CD4-positive, alpha-beta T cell (primary cell): Measurements from ENCODE around the gene SMCR8. TPM values are rescaled to one million over a fixed set of nuclear protein-coding genes. Genes with fewer than 3 reads are reported as not detected.

Experiments
- ATAC-seq: fragments of 200-7000 bp; cut with Tn5 transposase; one replicate; pipeline ENCODE4 v1.10.0; 2022; ENCODE audit warnings: mild to moderate bottlenecking; ENCODE audit not compliant: poor library complexity
- CTCF ChIA-PET: fragments of 350-600 bp; sonication (Branson Sonifier 250); formaldehyde crosslinking; loops from one replicate; lab custom pipeline; 2021; ENCODE audit warnings: antibody characterized with exemption, inconsistent platforms; lab: Charles Lee
- POLR2A ChIA-PET: fragments of 350-600 bp; sonication (Branson Sonifier 250); formaldehyde crosslinking; loops from one replicate; lab custom pipeline; 2021; ENCODE audit warnings: antibody characterized with exemption, inconsistent platforms; lab: Charles Lee
- DNase-seq, 14 experiments: peaks; one replicate each; pipeline ENCODE4 v3.0.0-alpha.2; 2013 to 2020; ENCODE audit warnings: mixed read lengths in 2 of 14
- H3K27ac ChIP-seq, 2 donors: one replicate each; pipeline versions ENCODE4 v1.5.1 to v1.7.0; 2013; ENCODE audit warnings: low read length in 2 of 2, low read depth in 1 of 2, mild to moderate bottlenecking in 1 of 2
- H3K27me3 ChIP-seq, 2 experiments: 1 replicate in 1 of 2; 2 replicates in 1 of 2; pipeline versions ENCODE4 v1.6.1 to v1.7.0; 2013; ENCODE audit warnings: low read length in 2 of 2, control low read depth in 1 of 2, mild to moderate bottlenecking in 1 of 2, moderate library complexity in 1 of 2; ENCODE audit not compliant: insufficient read depth in 2 of 2, control insufficient read depth in 1 of 2
- H3K36me3 ChIP-seq: one replicate; pipeline ENCODE4 v1.6.1; 2013; ENCODE audit warnings: low read length, control low read depth; ENCODE audit not compliant: insufficient read depth
- H3K4me1 ChIP-seq: one replicate; pipeline ENCODE4 v1.6.1; 2013; ENCODE audit warnings: low read length, control low read depth; ENCODE audit not compliant: insufficient read depth
- H3K4me3 ChIP-seq: one replicate; pipeline ENCODE4 v1.5.1; 2013; ENCODE audit warnings: mild to moderate bottlenecking, low read length, moderate library complexity
- H3K9me3 ChIP-seq, 2 experiments: 1 replicate in 1 of 2; 2 replicates in 1 of 2; pipeline versions ENCODE4 v1.6.1 to v1.7.0; 2013; ENCODE audit warnings: low read length in 2 of 2, mild to moderate bottlenecking in 2 of 2, control low read depth in 1 of 2, moderate library complexity in 1 of 2; ENCODE audit not compliant: control insufficient read depth in 1 of 2, insufficient read depth in 1 of 2
- H3K27ac Mint-ChIP-seq: one replicate; pipeline ENCODE4 v1.8.0; 2020; ENCODE audit warnings: mixed read lengths
- H3K27me3 Mint-ChIP-seq: one replicate; pipeline ENCODE4 v1.8.0; 2021; ENCODE audit warnings: mixed read lengths
- H3K36me3 Mint-ChIP-seq: one replicate; pipeline ENCODE4 v1.8.0; 2021; ENCODE audit warnings: low read depth, mixed read lengths
- H3K4me1 Mint-ChIP-seq: one replicate; pipeline ENCODE4 v1.8.0; 2021; ENCODE audit warnings: low read depth, mixed read lengths
- H3K4me3 Mint-ChIP-seq: one replicate; pipeline ENCODE4 v1.8.0; 2020; ENCODE audit warnings: mild to moderate bottlenecking, mixed read lengths
- H3K9me3 Mint-ChIP-seq: one replicate; pipeline ENCODE4 v1.8.0; 2020; ENCODE audit warnings: mixed read lengths
- CTCF ChIP-seq: fragments of 200-600 bp; IDR thresholded peaks from one replicate; pipeline ENCODE4 v1.8.0; 2022; ENCODE audit warnings: antibody characterized with exemption, mild to moderate bottlenecking
- intact Hi-C, 2 experiments: fragments of 100-400 bp; cut with DNase I in 1 of 2; cut with micrococcal nuclease in 1 of 2; formaldehyde crosslinking; loops; one replicate each; pipeline versions ENCODE4 v1.15.1 to v1.9.0; 2023 to 2025; cut with DNase I, micrococcal nuclease
- total RNA-seq, 174 experiments: library from RNA in 2 of 174; stranded (reverse) in 2 of 174; gene quantifications; one replicate each; pipeline ENCODE4 v1.2.3 and lab custom pipeline; 2021 to 2026

SMCR8 gene
- total RNA-seq, 2 experiments from 2014 or later: 52.2 to 54.5 TPM

- no peaks in the 10 kb centered on the region for H3K27me3 ChIP-seq
- no peaks in the 10 kb centered on the region for H3K9me3 ChIP-seq
- H3K4me3 ChIP-seq: peak overlapping the region; percentile 86
- ChIA-PET POLR2A (interaction anchor here (0.7 to 1.4 kb wide), 8 partner anchors 49 to 342 kb away, joined by 3 to 14 read pairs (median 3); partner anchors contain the start of genes ALKBH5, DRC3, DRG2 and LLGL1), CTCF (interaction anchor here (0.7 kb wide), 1 partner anchor 1487 kb away, joined by 3 read pairs; no protein-coding TSS in a partner anchor)
- ATAC-seq (peak; percentile 1), DNase-seq (peak in 2 of 14 experiments; percentile 4 to 7)
- intact Hi-C loops: loop anchor here (2.0 to 10.0 kb wide), 3 partner anchors 227 to 721 kb away; partner anchors contain the start of genes DRC3 (in 1 of the 2), DRG2 (in 1 of the 2) and TOM1L2 (in 1 of the 2)
- TF ChIP-seq CTCF: no peak
- H3K27ac ChIP-seq: peak overlapping the region; percentile 96 to 98
- peaks cover 31% of the 10 kb centered on the region for H3K36me3 ChIP-seq
- H3K27me3 Mint-ChIP-seq: no peaks in the 10 kb centered on the region
- peaks cover 67% of the 10 kb centered on the region for H3K4me1 ChIP-seq
- H3K4me3 Mint-ChIP-seq: peak overlapping the region; percentile 93
- H3K36me3 Mint-ChIP-seq: peaks cover 55% of the 10 kb centered on the region
- H3K27ac Mint-ChIP-seq: peak overlapping the region; percentile 84
- no peaks in the 10 kb centered on the region for H3K9me3 Mint-ChIP-seq
- H3K4me1 Mint-ChIP-seq: peaks cover 78% of the 10 kb centered on the region
Observed at GRCh38 chr17:18314059-18314730, 898 bp upstream of the SMCR8 start.

- Histone ChIP-seq H3K9me3 (no peaks in the 10 kb centered on the region), H3K27ac (peak overlapping the region; percentile 96 to 98), H3K4me3 (peak overlapping the region; percentile 86), H3K36me3 (peaks cover 41% of the 10 kb centered on the region), H3K27me3 (no peaks in the 10 kb centered on the region), H3K4me1 (peaks cover 80% of the 10 kb centered on the region)
- H3K4me1 Mint-ChIP-seq: peaks cover 88% of the 10 kb centered on the region
- peak in 11 of 14 experiments; percentile 12 to 74 (median 34) for DNase-seq
- CTCF ChIA-PET: interaction anchor here (0.6 kb wide), 1 partner anchor 98 kb away, joined by 3 read pairs; no protein-coding TSS in a partner anchor
- peak overlapping the region; percentile 93 for H3K4me3 Mint-ChIP-seq
- peak; percentile 28 for ATAC-seq
- POLR2A ChIA-PET: interaction anchor here (1.2 kb wide), 1 partner anchor 16 kb away, joined by 4 read pairs; no protein-coding TSS in a partner anchor
- no peaks in the 10 kb centered on the region for H3K27me3 Mint-ChIP-seq
- H3K36me3 Mint-ChIP-seq: peaks cover 65% of the 10 kb centered on the region
- intact Hi-C loops: loop anchor here (1.0 to 10.0 kb wide), 9 partner anchors 48 to 1878 kb away; partner anchors contain the start of genes MIEF2 (in 2 of the 2), ALKBH5 (in 1 of the 2), DRC3 (in 1 of the 2) and DRG2 (in 1 of the 2)
- H3K27ac Mint-ChIP-seq: peak overlapping the region; percentile 84
- H3K9me3 Mint-ChIP-seq: no peaks in the 10 kb centered on the region
- no peak for TF ChIP-seq CTCF
Observed at GRCh38 chr17:18315562-18315922, 449 bp downstream of the SMCR8 start.

GRCh38 chr17:18315961-18316360, 868 bp downstream of the SMCR8 start:
- TF ChIP-seq CTCF: no peak
- intact Hi-C loops: loop anchor here (1.0 to 10.0 kb wide), 9 partner anchors 47 to 1879 kb away; partner anchors contain the start of genes MIEF2 (in 2 of the 2), ALKBH5 (in 1 of the 2), DRC3 (in 1 of the 2) and DRG2 (in 1 of the 2)
- Histone ChIP-seq H3K27ac (peak overlapping the region; percentile 96 to 98), H3K4me1 (peaks cover 83% of the 10 kb centered on the region), H3K9me3 (no peaks in the 10 kb centered on the region), H3K4me3 (peak overlapping the region; percentile 86), H3K27me3 (no peaks in the 10 kb centered on the region), H3K36me3 (peaks cover 42% of the 10 kb centered on the region)
- CTCF ChIA-PET: interaction anchor here (0.6 kb wide), 1 partner anchor 98 kb away, joined by 3 read pairs; no protein-coding TSS in a partner anchor
- POLR2A ChIA-PET: interaction anchor here (1.2 kb wide), 1 partner anchor 16 kb away, joined by 4 read pairs; no protein-coding TSS in a partner anchor
- Mint-ChIP-seq H3K27me3 (no peaks in the 10 kb centered on the region), H3K27ac (peak overlapping the region; percentile 84), H3K36me3 (peaks cover 66% of the 10 kb centered on the region), H3K4me1 (peaks cover 89% of the 10 kb centered on the region), H3K9me3 (no peaks in the 10 kb centered on the region), H3K4me3 (peak overlapping the region; percentile 93)
- DNase-seq (no peak), ATAC-seq (no peak)
